ENCODE data around the gene RFLNA. TPM values are rescaled to one million over a fixed set of nuclear protein-coding genes. Genes with fewer than 3 reads are reported as not detected.

Gene RFLNA
- total and polyA plus RNA-seq, 2 of the 13 experiments (the other 11 are each of a cell fraction or from before 2014, with no cell fraction given): not detected

DNA sequence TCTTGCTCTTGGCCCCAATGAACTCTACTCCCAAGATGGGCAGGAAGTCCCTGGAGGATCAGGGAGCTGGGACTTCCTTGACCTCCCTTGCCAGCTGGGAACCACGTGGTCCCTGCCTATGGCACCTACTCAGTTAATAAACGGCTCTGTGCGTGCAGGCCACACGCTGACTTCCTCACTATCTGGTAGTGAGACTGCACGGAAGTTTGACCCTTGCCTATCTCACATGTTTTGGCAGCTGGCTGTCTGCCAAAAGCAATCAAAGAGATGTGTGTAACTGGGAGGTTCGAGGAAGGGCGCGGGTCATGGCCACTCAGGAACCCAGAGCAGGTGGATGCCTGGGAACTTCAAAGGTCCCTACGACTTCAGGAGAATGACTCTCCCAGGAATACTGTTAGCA lies 57.9 kb downstream of the RFLNA start (continued):
- no peak; the same call in 1 of the 2 replicates for TF ChIP-seq LBX2 (CRISPR knock-in tag; IDR thresholded peaks at IDR 0.05; ENCODE audit: borderline replicate concordance)
- no peak for TF ChIP-seq MAZ (IDR thresholded peaks at IDR 0.05; ENCODE audit: borderline replicate concordance, low read depth, low read length)
- TF ChIP-seq MAZ (CRISPR knock-in tag; IDR thresholded peaks at IDR 0.05; ENCODE audit: low read depth): no peak
- TF ChIP-seq ZNF574 (CRISPR knock-in tag; IDR thresholded peaks at IDR 0.05): no peak
- TF ChIP-seq, protein P1, sequence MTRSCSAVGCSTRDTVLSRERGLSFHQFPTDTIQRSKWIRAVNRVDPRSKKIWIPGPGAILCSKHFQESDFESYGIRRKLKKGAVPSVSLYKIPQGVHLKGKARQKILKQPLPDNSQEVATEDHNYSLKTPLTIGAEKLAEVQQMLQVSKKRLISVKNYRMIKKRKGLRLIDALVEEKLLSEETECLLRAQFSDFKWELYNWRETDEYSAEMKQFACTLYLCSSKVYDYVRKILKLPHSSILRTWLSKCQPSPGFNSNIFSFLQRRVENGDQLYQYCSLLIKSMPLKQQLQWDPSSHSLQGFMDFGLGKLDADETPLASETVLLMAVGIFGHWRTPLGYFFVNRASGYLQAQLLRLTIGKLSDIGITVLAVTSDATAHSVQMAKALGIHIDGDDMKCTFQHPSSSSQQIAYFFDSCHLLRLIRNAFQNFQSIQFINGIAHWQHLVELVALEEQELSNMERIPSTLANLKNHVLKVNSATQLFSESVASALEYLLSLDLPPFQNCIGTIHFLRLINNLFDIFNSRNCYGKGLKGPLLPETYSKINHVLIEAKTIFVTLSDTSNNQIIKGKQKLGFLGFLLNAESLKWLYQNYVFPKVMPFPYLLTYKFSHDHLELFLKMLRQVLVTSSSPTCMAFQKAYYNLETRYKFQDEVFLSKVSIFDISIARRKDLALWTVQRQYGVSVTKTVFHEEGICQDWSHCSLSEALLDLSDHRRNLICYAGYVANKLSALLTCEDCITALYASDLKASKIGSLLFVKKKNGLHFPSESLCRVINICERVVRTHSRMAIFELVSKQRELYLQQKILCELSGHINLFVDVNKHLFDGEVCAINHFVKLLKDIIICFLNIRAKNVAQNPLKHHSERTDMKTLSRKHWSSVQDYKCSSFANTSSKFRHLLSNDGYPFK (CRISPR knock-in tag; IDR thresholded peaks at IDR 0.05; ENCODE audit: borderline replicate concordance): no peak
- 0 out of 2 replicates have a peak, but pooled peaks have one; percentile 38 for TF ChIP-seq SP4 (CRISPR knock-in tag; IDR thresholded peaks at IDR 0.05)
- TF ChIP-seq HDAC1 (CRISPR knock-in tag; IDR thresholded peaks at IDR 0.05): peak; percentile 93
- peak; percentile 78 for TF ChIP-seq IKZF5 (CRISPR knock-in tag; IDR thresholded peaks at IDR 0.05)
- TF ChIP-seq PPARG (CRISPR knock-in tag; conservative IDR thresholded peaks at IDR 0.05): peak; percentile 81
- TF ChIP-seq LCORL (IDR thresholded peaks at IDR 0.05): peak; percentile 78
- TF ChIP-seq LCORL (CRISPR knock-in tag; IDR thresholded peaks at IDR 0.05): peak; percentile 73; the same call in 1 of the 2 replicates
- TF ChIP-seq SYNCRIP (IDR thresholded peaks at IDR 0.05; ENCODE audit: insufficient read depth, low read depth, low read length): no peak
- TF ChIP-seq ATF3 (CRISPR knock-in tag; IDR thresholded peaks at IDR 0.05): no peak
- TF ChIP-seq RFX1 (IDR thresholded peaks at IDR 0.05): no peak
- TF ChIP-seq MTERF4 (CRISPR knock-in tag; IDR thresholded peaks at IDR 0.05): 0 out of 2 replicates have a peak, but pooled peaks have one; percentile 35
